OCI-LY7 (cell line): ENCODE measurements around the gene OTUD7B. TPM values are rescaled to one million over a fixed set of nuclear protein-coding genes. Genes with fewer than 3 reads are reported as not detected.

Experiments used
- BruUV-seq: library from RNA; stranded (reverse); fragments of 400-500 nt; replicated peaks from 2 replicates; lab custom pipeline; 2021; lab: Mats Ljungman, UMichigan
- CTCF ChIA-PET: fragments of 300-600 bp; sonication (Branson Sonifier 250); formaldehyde crosslinking; loops from one replicate; lab custom pipeline; 2022; ENCODE audit warnings: antibody characterized with exemption; ENCODE audit not compliant: unreplicated experiment; lab: Charles Lee
- POLR2A ChIA-PET: fragments of 300-600 bp; sonication (Branson Sonifier 250); formaldehyde crosslinking; loops from one replicate; lab custom pipeline; 2022; ENCODE audit warnings: antibody characterized with exemption; lab: Charles Lee
- DNase-seq: peaks from one replicate; pipeline ENCODE4 v3.0.0-alpha.2; 2015; ENCODE audit warnings: low spot score
- H2AFZ ChIP-seq: fragments of 200-600 bp; sonication (generic), shearing (Covaris generic); 2 replicates; pipeline ENCODE4 v1.6.1; 2014; ENCODE audit warnings: mild to moderate bottlenecking, antibody characterized with exemption, low read length, moderate library complexity
- H3K27ac ChIP-seq: fragments of 200-600 bp; sonication (generic); 2 replicates; pipeline ENCODE4 v1.5.1; 2014; ENCODE audit warnings: mixed run types, low read depth, mild to moderate bottlenecking, moderate library complexity, low read length, inconsistent platforms; ENCODE audit not compliant: poor library complexity, severe bottlenecking
- H3K36me3 ChIP-seq: fragments of 200-600 bp; sonication (generic); 2 replicates; pipeline ENCODE4 v1.6.1; 2014; ENCODE audit warnings: mild to moderate bottlenecking, antibody characterized with exemption, low read length, moderate library complexity, mixed read lengths; ENCODE audit not compliant: insufficient read depth
- H3K4me1 ChIP-seq: fragments of 200-600 bp; sonication (generic); 2 replicates; pipeline ENCODE4 v1.5.1; 2014; ENCODE audit warnings: mild to moderate bottlenecking, low read length; ENCODE audit not compliant: insufficient read depth, poor library complexity, severe bottlenecking
- H3K4me2 ChIP-seq: fragments of 200-600 bp; sonication (generic); 2 replicates; pipeline ENCODE4 v1.6.1; 2014; ENCODE audit warnings: mild to moderate bottlenecking, low read length
- H3K4me3 ChIP-seq: fragments of 200-600 bp; sonication (generic); 2 replicates; pipeline ENCODE4 v1.5.1; 2014; ENCODE audit warnings: mild to moderate bottlenecking, low read depth, low read length; ENCODE audit not compliant: poor library complexity, severe bottlenecking
- H3K79me2 ChIP-seq: fragments of 200-600 bp; sonication (generic); 2 replicates; pipeline ENCODE4 v1.6.1; 2016; ENCODE audit warnings: low read depth, mild to moderate bottlenecking, low read length, moderate library complexity, mixed read lengths; ENCODE audit not compliant: insufficient read depth
- H3K9me2 ChIP-seq: fragments of 200-600 bp; sonication (generic); 2 replicates; pipeline ENCODE4 v1.6.1; 2016; ENCODE audit warnings: mild to moderate bottlenecking, low read length, mixed read lengths; ENCODE audit not compliant: insufficient read depth
- H3K9me3 ChIP-seq: fragments of 200-600 bp; sonication (generic); 2 replicates; pipeline ENCODE4 v1.6.1; 2014; ENCODE audit warnings: mild to moderate bottlenecking, mixed run types, low read length, mixed read lengths
- H4K20me1 ChIP-seq: fragments of 200-600 bp; sonication (generic); 2 replicates; pipeline ENCODE4 v1.6.1; 2014; ENCODE audit warnings: mild to moderate bottlenecking, antibody characterized with exemption, low read length, moderate library complexity, mixed read lengths; ENCODE audit not compliant: insufficient read depth
- CTCF ChIP-seq: fragments of 200-600 bp; sonication (generic); conservative IDR thresholded peaks from 2 replicates; pipeline ENCODE4 v1.5.1; 2014; ENCODE audit warnings: mild to moderate bottlenecking, antibody characterized with exemption, low read length, moderate library complexity, mixed read lengths
- EZH2phosphoT487 ChIP-seq: fragments of 200-600 bp; sonication (generic); IDR thresholded peaks from 2 replicates; pipeline ENCODE4 v1.6.1; 2018; ENCODE audit warnings: low read depth, borderline replicate concordance, mild to moderate bottlenecking, mixed run types, antibody characterized with exemption, low read length, moderate library complexity, mixed read lengths
- intact Hi-C: fragments of 100-400 bp; cut with micrococcal nuclease; formaldehyde crosslinking; loops from one replicate; pipeline ENCODE4 v1.10.0; 2022; ENCODE audit not compliant: unreplicated experiment
- total RNA-seq, 2 experiments: library from RNA; depleted of rRNA in 1 of 2; stranded (reverse); fragments of >200 nt in 1 of 2; shearing (Covaris generic) in 1 of 2; gene quantifications; 2 replicates each; pipeline ENCODE4 v1.2.3, GENCODE V29; 2014 to 2022

Gene OTUD7B
- total RNA-seq, 2 experiments from 2014 or later = 1.7 to 4.3 TPM

GRCh38 chr1:149986486-149987296, 23.8 kb downstream of the OTUD7B start:
- no peaks in the 10 kb centered on the region for H3K9me3 ChIP-seq
- H3K4me3 ChIP-seq = no peak overlapping the region
- H3K79me2 ChIP-seq = no peaks in the 10 kb centered on the region
- no peaks in the 10 kb centered on the region for H3K4me1 ChIP-seq
- ChIA-PET CTCF (no interaction called here), POLR2A (interaction anchor here (0.6 to 1.5 kb wide), 3 partner anchors 10 to 355 kb away, joined by 3 to 4 read pairs (median 3); no protein-coding TSS in a partner anchor)
- no peak for TF ChIP-seq CTCF
- TF ChIP-seq EZH2phosphoT487 = no peak
- BruUV-seq = no TSS peak
- no peak overlapping the region for H3K4me2 ChIP-seq
- intact Hi-C loops = no loop called here
- H3K9me2 ChIP-seq = no peaks in the 10 kb centered on the region
- no peak overlapping the region for H2AFZ ChIP-seq
- H4K20me1 ChIP-seq = no peaks in the 10 kb centered on the region; the same call in 1 of the 2 replicates
- no peaks in the 10 kb centered on the region for H3K36me3 ChIP-seq
- no peak overlapping the region for H3K27ac ChIP-seq
- no peak for DNase-seq

GRCh38 chr1:149979972-149980540, 30.5 kb downstream of the OTUD7B start:
- BruUV-seq = no TSS peak
- intact Hi-C loops = loop anchor here (5.0 kb wide), 1 partner anchor 42 kb away; no protein-coding TSS in a partner anchor

More at GRCh38 chr1:149979972-149980540, 30.5 kb downstream of the OTUD7B start:
- Histone ChIP-seq H3K79me2 (no peaks in the 10 kb centered on the region), H3K9me2 (no peaks in the 10 kb centered on the region), H3K9me3 (no peaks in the 10 kb centered on the region), H2AFZ (no peak overlapping the region), H4K20me1 (no peaks in the 10 kb centered on the region), H3K4me1 (no peaks in the 10 kb centered on the region), H3K4me2 (no peak overlapping the region), H3K27ac (no peak overlapping the region), H3K36me3 (no peaks in the 10 kb centered on the region), H3K4me3 (no peak overlapping the region)
- TF ChIP-seq EZH2phosphoT487 (no peak), CTCF (no peak)
- DNase-seq = no peak
- ChIA-PET POLR2A (no interaction called here), CTCF (no interaction called here)
